H9 (cell line): ENCODE measurements around the gene NCOR1. TPM values are rescaled to one million over a fixed set of nuclear protein-coding genes. Genes with fewer than 3 reads are reported as not detected.

Source experiments
- DNase-seq: peaks from one replicate; pipeline ENCODE4 v3.0.0-alpha.2; 2017
- H2AFZ ChIP-seq: one replicate; pipeline ENCODE4 v1.6.1; 2013; ENCODE audit warnings: mild to moderate bottlenecking, low read length, control low read depth, moderate library complexity
- H2AK5ac ChIP-seq: 2 replicates; pipeline ENCODE4 v1.6.1; 2013; ENCODE audit warnings: low read length, control low read depth, mixed read lengths; ENCODE audit not compliant: insufficient read length
- H2BK120ac ChIP-seq: one replicate; pipeline ENCODE4 v1.6.1; 2013; ENCODE audit warnings: low read depth, mild to moderate bottlenecking, low read length, control low read depth, inconsistent platforms; ENCODE audit not compliant: poor library complexity, severe bottlenecking
- H2BK12ac ChIP-seq: 2 replicates; pipeline ENCODE4 v1.6.1; 2013; ENCODE audit warnings: low read length, control low read depth, mixed read lengths, low read depth; ENCODE audit not compliant: insufficient read length
- H2BK15ac ChIP-seq: 2 replicates; pipeline ENCODE4 v1.6.1; 2013; ENCODE audit warnings: low read depth, low read length, control low read depth
- H2BK20ac ChIP-seq: one replicate; pipeline ENCODE4 v1.6.1; 2013; ENCODE audit warnings: low read depth, mild to moderate bottlenecking, low read length, control low read depth, inconsistent platforms; ENCODE audit not compliant: poor library complexity, severe bottlenecking
- H2BK5ac ChIP-seq: 2 replicates; pipeline ENCODE4 v1.6.1; 2013; ENCODE audit warnings: low read length, control low read depth, mixed read lengths; ENCODE audit not compliant: insufficient read length
- H3K14ac ChIP-seq: 2 replicates; pipeline ENCODE4 v1.6.1; 2013; ENCODE audit warnings: low read length, control low read depth; ENCODE audit not compliant: insufficient read depth
- H3K18ac ChIP-seq: 2 replicates; pipeline ENCODE4 v1.6.1; 2013; ENCODE audit warnings: low read depth, mild to moderate bottlenecking, mixed read lengths, low read length, control low read depth; ENCODE audit not compliant: insufficient read length
- H3K23ac ChIP-seq: 2 replicates; pipeline ENCODE4 v1.6.1; 2013; ENCODE audit warnings: low read length, control low read depth, mixed read lengths, low read depth; ENCODE audit not compliant: insufficient read length
- H3K23me2 ChIP-seq: 2 replicates; pipeline ENCODE4 v1.6.1; 2013; ENCODE audit warnings: low read depth, mild to moderate bottlenecking, mixed read lengths, low read length, control low read depth; ENCODE audit not compliant: insufficient read length, poor library complexity, severe bottlenecking
- H3K27ac ChIP-seq: 2 replicates; pipeline ENCODE4 v1.5.1; 2013; ENCODE audit warnings: low read length, control low read depth, mixed read lengths, low read depth; ENCODE audit not compliant: insufficient read length
- H3K27me3 ChIP-seq: 2 replicates; pipeline ENCODE4 v1.6.1; 2013; ENCODE audit warnings: low read length, control low read depth, inconsistent platforms; ENCODE audit not compliant: insufficient read depth
- H3K4ac ChIP-seq: 2 replicates; pipeline ENCODE4 v1.6.1; 2013; ENCODE audit warnings: low read depth, mild to moderate bottlenecking, control low read depth, inconsistent platforms, low read length, moderate library complexity
- H3K4me1 ChIP-seq: 2 replicates; pipeline ENCODE4 v1.6.1; 2013; ENCODE audit warnings: low read length, control low read depth, inconsistent platforms; ENCODE audit not compliant: insufficient read depth
- H3K4me2 ChIP-seq: 2 replicates; pipeline ENCODE4 v1.6.1; 2013; ENCODE audit warnings: low read length, control low read depth, mixed read lengths; ENCODE audit not compliant: insufficient read length, insufficient read depth
- H3K56ac ChIP-seq: 2 replicates; pipeline ENCODE4 v1.6.1; 2013; ENCODE audit warnings: low read depth, mild to moderate bottlenecking, mixed read lengths, low read length, control low read depth; ENCODE audit not compliant: insufficient read length
- H3K79me1 ChIP-seq: 2 replicates; pipeline ENCODE4 v1.6.1; 2013; ENCODE audit warnings: low read depth, mild to moderate bottlenecking, moderate library complexity, low read length, control low read depth, inconsistent platforms; ENCODE audit not compliant: insufficient read depth, poor library complexity, severe bottlenecking
- H3K79me2 ChIP-seq: 2 replicates; pipeline ENCODE4 v1.6.1; 2013; ENCODE audit warnings: low read length, control low read depth, inconsistent platforms; ENCODE audit not compliant: insufficient read depth
- H3K9ac ChIP-seq: 2 replicates; pipeline ENCODE4 v1.6.1; 2013; ENCODE audit warnings: low read length, control low read depth, mixed read lengths; ENCODE audit not compliant: insufficient read length; ENCODE audit errors: extremely low read depth
- H3K9me3 ChIP-seq: one replicate; pipeline ENCODE4 v1.6.1; 2013; ENCODE audit warnings: low read depth, low read length, inconsistent platforms; ENCODE audit not compliant: control insufficient read depth
- H3T11ph ChIP-seq: one replicate; pipeline ENCODE4 v1.6.1; 2013; ENCODE audit warnings: mild to moderate bottlenecking, low read length, control low read depth, inconsistent platforms
- H4K20me1 ChIP-seq: one replicate; pipeline ENCODE4 v1.6.1; 2013; ENCODE audit not compliant: control insufficient read depth, insufficient read length, insufficient read depth
- H4K5ac ChIP-seq: 2 replicates; pipeline ENCODE4 v1.6.1; 2013; ENCODE audit warnings: low read depth, mild to moderate bottlenecking, mixed read lengths, low read length, control low read depth; ENCODE audit not compliant: insufficient read length
- H4K8ac ChIP-seq: replicated peaks from 2 replicates; pipeline ENCODE4 v1.6.1; 2013; ENCODE audit warnings: low read length, control low read depth, mixed read lengths, low read depth; ENCODE audit not compliant: insufficient read length
- H4K91ac ChIP-seq: 2 replicates; pipeline ENCODE4 v1.6.1; 2013; ENCODE audit warnings: low read depth, mild to moderate bottlenecking, moderate library complexity, mixed read lengths, low read length, control low read depth; ENCODE audit not compliant: insufficient read length
- H3K27ac Mint-ChIP-seq, 3 experiments: 2 replicates in 2 of 3; 3 replicates in 1 of 3; pipeline ENCODE4 v1.8.0; 2020 to 2021; ENCODE audit warnings: mixed read lengths in 3 of 3, mild to moderate bottlenecking in 1 of 3, moderate library complexity in 1 of 3
- H3K27me3 Mint-ChIP-seq: 2 replicates; pipeline ENCODE4 v1.8.0; 2021; ENCODE audit warnings: low read depth, mild to moderate bottlenecking, moderate library complexity, mixed read lengths
- H3K36me3 Mint-ChIP-seq, 3 experiments: 2 replicates in 2 of 3; 3 replicates in 1 of 3; pipeline ENCODE4 v1.8.0; 2020 to 2021; ENCODE audit warnings: low read depth in 3 of 3, mixed read lengths in 3 of 3; ENCODE audit not compliant: insufficient read depth in 1 of 3
- H3K4me1 Mint-ChIP-seq, 2 experiments: 2 replicates each; pipeline ENCODE4 v1.8.0; 2020; ENCODE audit warnings: mixed read lengths in 2 of 2
- H3K4me3 Mint-ChIP-seq, 2 experiments: 2 replicates in 1 of 2; 3 replicates in 1 of 2; pipeline ENCODE4 v1.8.0; 2020 to 2021; ENCODE audit warnings: mild to moderate bottlenecking in 2 of 2, mixed read lengths in 2 of 2, moderate library complexity in 1 of 2
- H3K9me3 Mint-ChIP-seq, 2 experiments: 2 replicates in 1 of 2; 3 replicates in 1 of 2; pipeline ENCODE4 v1.8.0; 2020; ENCODE audit warnings: mild to moderate bottlenecking in 2 of 2, mixed read lengths in 2 of 2, moderate library complexity in 1 of 2
- WGBS: extraction: QIAGEN DNeasy Blood & Tissue Kit; methylation state at CpG from one replicate; pipeline ENCODE4 v1.1.7; 2013; ENCODE audit warnings: missing lambda C conversion rate, low lambda C conversion rate, mixed read lengths; ENCODE audit not compliant: insufficient read length; ENCODE audit errors: extremely low coverage; 5-methylcytosine and 5-hydroxymethylcytosine counted together
- total RNA-seq: library from RNA; stranded (reverse); gene quantifications from 2 replicates; pipeline ENCODE4 v1.2.1, GENCODE V29; 2021
- TF ChIP-seq, protein P1 (sequence below): fragments of 200-600 bp; sonication (generic); conservative IDR thresholded peaks from 3 replicates; pipeline ENCODE4 v1.8.0; 2021; ENCODE audit warnings: antibody characterized with exemption, mild to moderate bottlenecking

Gene NCOR1
- total RNA-seq, 1 experiment from 2014 or later = 119 TPM

DNA sequence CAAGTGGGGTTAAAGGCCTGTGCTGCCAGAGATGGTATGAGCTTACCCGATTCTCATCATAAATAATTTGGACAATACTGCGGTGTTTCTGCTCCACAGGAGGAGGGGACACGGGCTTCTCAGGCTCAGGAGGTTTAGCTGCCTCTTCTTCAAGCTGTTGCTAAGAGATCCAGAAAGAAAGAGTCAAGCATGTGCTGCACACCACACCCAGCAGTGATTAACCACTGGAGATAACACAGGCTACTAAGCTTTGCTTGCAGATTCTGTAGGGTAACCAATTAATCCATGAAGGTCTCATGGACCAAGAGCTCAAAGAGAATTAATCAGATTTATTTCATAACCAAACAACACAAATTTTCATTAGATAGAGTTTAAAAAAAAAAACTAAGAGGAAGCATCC is 56.6 kb downstream of the NCOR1 start:
- H4K5ac ChIP-seq = no peak overlapping the region
- no peak overlapping the region for H3K56ac ChIP-seq
- H3K27ac ChIP-seq = no peak overlapping the region
- H3K9me3 ChIP-seq = no peaks in the 10 kb centered on the region
- H3K4ac ChIP-seq = no peak overlapping the region
- no CpG with 5 or more reads among the region's 3 CpGs for WGBS
- H3K27me3 ChIP-seq = no peaks in the 10 kb centered on the region
- TF ChIP-seq, protein P1, sequence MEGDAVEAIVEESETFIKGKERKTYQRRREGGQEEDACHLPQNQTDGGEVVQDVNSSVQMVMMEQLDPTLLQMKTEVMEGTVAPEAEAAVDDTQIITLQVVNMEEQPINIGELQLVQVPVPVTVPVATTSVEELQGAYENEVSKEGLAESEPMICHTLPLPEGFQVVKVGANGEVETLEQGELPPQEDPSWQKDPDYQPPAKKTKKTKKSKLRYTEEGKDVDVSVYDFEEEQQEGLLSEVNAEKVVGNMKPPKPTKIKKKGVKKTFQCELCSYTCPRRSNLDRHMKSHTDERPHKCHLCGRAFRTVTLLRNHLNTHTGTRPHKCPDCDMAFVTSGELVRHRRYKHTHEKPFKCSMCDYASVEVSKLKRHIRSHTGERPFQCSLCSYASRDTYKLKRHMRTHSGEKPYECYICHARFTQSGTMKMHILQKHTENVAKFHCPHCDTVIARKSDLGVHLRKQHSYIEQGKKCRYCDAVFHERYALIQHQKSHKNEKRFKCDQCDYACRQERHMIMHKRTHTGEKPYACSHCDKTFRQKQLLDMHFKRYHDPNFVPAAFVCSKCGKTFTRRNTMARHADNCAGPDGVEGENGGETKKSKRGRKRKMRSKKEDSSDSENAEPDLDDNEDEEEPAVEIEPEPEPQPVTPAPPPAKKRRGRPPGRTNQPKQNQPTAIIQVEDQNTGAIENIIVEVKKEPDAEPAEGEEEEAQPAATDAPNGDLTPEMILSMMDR = no peak
- no peaks in the 10 kb centered on the region for H4K20me1 ChIP-seq
- Mint-ChIP-seq H3K9me3 (no peaks in the 10 kb centered on the region), H3K27ac (no peak overlapping the region; a peak in 2 of 7 replicates), H3K27me3 (no peaks in the 10 kb centered on the region), H3K4me1 (peaks cover 0 to 4% of the 10 kb centered on the region in 2 experiments; a peak in 3 of 4 replicates), H3K4me3 (no peak overlapping the region), H3K36me3 (peaks cover 10 to 39% (median 32%) of the 10 kb centered on the region in 3 experiments)
- H3K23me2 ChIP-seq = no peaks in the 10 kb centered on the region
- no peak overlapping the region for H2BK12ac ChIP-seq
- H2BK20ac ChIP-seq = no peak overlapping the region
- H3K4me1 ChIP-seq = no peaks in the 10 kb centered on the region
- no peak overlapping the region for H2AFZ ChIP-seq
- no peak overlapping the region for H3K4me2 ChIP-seq
- no peak overlapping the region for H2BK15ac ChIP-seq
- no peak overlapping the region for H2BK120ac ChIP-seq
- H3K23ac ChIP-seq = no peak overlapping the region
- H3K18ac ChIP-seq = no peak overlapping the region
- H3K14ac ChIP-seq = no peak overlapping the region
- no peak overlapping the region for H4K91ac ChIP-seq
- H3T11ph ChIP-seq = no peak overlapping the region
- H4K8ac ChIP-seq = no peak overlapping the region
- H3K79me2 ChIP-seq = no peaks in the 10 kb centered on the region
- H2AK5ac ChIP-seq = no peak overlapping the region
- no peak overlapping the region for H3K9ac ChIP-seq
- no peak overlapping the region for H2BK5ac ChIP-seq
- no peak for DNase-seq
- peaks cover 2% of the 10 kb centered on the region for H3K79me1 ChIP-seq
